Vagina (tissue), 2 donors: ENCODE measurements around the gene SLMAP. TPM values are rescaled to one million over a fixed set of nuclear protein-coding genes. Genes with fewer than 3 reads are reported as not detected.

Experiments
- DNase-seq, 2 donors: peaks; one replicate each; pipeline ENCODE4 v3.0.0-alpha.2; 2017; ENCODE audit errors: extremely low spot score in 2 of 2
- H3K27ac ChIP-seq: fragments of 200-600 bp; sonication (generic); one replicate; pipeline ENCODE4 v1.5.1; 2019
- H3K27me3 ChIP-seq: fragments of 200-600 bp; sonication (generic); one replicate; pipeline ENCODE4 v1.5.1; 2019
- H3K36me3 ChIP-seq, 2 donors: fragments of 200-600 bp; sonication (generic); one replicate each; pipeline ENCODE4 v1.5.1; 2017 to 2019
- H3K4me1 ChIP-seq: fragments of 200-600 bp; sonication (generic); one replicate; pipeline ENCODE4 v1.5.1; 2019
- H3K4me3 ChIP-seq, 2 donors: fragments of 200-600 bp; sonication (generic); 1 replicate in 1 of 2; 2 replicates in 1 of 2; pipeline ENCODE4 v1.5.1; 2016 to 2019
- H3K9me3 ChIP-seq: fragments of 200-600 bp; sonication (generic); one replicate; pipeline ENCODE4 v1.5.1; 2019
- POLR2A ChIP-seq, 2 donors: fragments of 450-650 bp; IDR thresholded peaks; one replicate each; pipeline ENCODE4 v1.6.1; 2017; ENCODE audit warnings: antibody characterized with exemption in 2 of 2, mild to moderate bottlenecking in 2 of 2, moderate library complexity in 2 of 2
- POLR2AphosphoS5 ChIP-seq, 2 donors: sonication (generic); formaldehyde crosslinking; IDR thresholded peaks; one replicate each; pipeline ENCODE4 v1.9.0; 2017; ENCODE audit warnings: antibody characterized with exemption in 2 of 2, mild to moderate bottlenecking in 2 of 2, low read depth in 1 of 2; ENCODE audit not compliant: insufficient read depth in 1 of 2
- intact Hi-C: fragments of 100-400 bp; cut with DNase I; formaldehyde crosslinking; loops from one replicate; pipeline ENCODE4 v1.15.1; 2023
- total RNA-seq: library from RNA; depleted of rRNA; stranded (reverse); fragments of >200 nt; gene quantifications from one replicate; pipeline ENCODE4 v1.2.3, GENCODE V29; 2016
- TF ChIP-seq, protein P1 (sequence below), 3 experiments: fragments of 450-650 bp in 2 of 3; fragments of 200-600 bp in 1 of 3; sonication (generic) in 1 of 3; IDR thresholded peaks; one replicate each; pipeline ENCODE4 v1.5.1; 2017 to 2019; ENCODE audit warnings: antibody characterized with exemption in 3 of 3, mild to moderate bottlenecking in 2 of 3, moderate library complexity in 2 of 3

SLMAP gene
- total RNA-seq, 1 donor from 2014 or later: 102 TPM

DNA sequence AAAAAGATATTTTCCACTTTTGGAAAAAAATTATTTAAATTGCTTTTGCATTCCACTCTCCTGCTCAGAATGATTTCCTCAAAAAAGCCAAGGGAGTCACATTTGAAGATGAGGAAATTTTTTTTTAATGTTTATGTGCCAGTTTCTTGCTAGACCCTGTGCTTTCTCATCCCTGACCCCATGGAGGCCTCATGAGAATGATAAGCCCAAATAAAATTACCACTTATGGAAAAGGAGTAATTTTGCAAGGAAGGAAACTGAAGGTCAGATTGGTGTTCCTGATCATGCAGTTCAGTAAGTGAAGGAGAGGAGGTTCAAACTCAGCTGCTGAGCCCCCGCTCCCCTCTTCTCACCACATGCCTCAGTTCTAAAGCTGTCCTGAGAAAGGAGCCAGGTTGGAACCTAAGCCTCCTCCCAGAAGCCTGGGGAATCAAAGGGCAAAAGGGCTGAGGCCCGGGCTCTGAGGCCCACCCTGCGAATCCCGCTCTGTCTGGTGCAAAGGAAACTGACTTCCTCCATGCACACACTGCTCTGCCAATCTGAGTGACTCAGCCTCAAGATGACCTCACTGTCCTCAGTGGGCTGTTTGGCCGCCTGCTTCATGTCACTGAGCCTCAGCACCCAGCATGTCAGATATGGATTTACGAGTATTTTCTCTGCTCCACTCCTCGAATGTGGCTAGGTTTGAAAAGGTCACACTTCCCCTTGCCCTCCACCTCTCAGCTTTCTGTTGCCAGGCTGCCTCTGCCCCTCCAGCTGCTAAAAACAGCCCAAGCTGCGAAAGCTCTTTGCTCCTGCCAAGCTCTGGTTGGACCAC is 195.2 kb downstream of the SLMAP start:
- Histone ChIP-seq H3K9me3 (no peaks in the 10 kb centered on the region), H3K27ac (peak overlapping the region; percentile 73), H3K27me3 (no peaks in the 10 kb centered on the region), H3K4me3 (no peak overlapping the region), H3K4me1 (peaks cover 31% of the 10 kb centered on the region), H3K36me3 (no peaks in the 10 kb centered on the region)
- no peak for DNase-seq
- TF ChIP-seq POLR2AphosphoS5 (IDR thresholded peaks at IDR 0.05; ENCODE audit: insufficient read depth in 1 of 2, low read depth in 1 of 2): peak; percentile 63 to 68
- TF ChIP-seq, protein P1, sequence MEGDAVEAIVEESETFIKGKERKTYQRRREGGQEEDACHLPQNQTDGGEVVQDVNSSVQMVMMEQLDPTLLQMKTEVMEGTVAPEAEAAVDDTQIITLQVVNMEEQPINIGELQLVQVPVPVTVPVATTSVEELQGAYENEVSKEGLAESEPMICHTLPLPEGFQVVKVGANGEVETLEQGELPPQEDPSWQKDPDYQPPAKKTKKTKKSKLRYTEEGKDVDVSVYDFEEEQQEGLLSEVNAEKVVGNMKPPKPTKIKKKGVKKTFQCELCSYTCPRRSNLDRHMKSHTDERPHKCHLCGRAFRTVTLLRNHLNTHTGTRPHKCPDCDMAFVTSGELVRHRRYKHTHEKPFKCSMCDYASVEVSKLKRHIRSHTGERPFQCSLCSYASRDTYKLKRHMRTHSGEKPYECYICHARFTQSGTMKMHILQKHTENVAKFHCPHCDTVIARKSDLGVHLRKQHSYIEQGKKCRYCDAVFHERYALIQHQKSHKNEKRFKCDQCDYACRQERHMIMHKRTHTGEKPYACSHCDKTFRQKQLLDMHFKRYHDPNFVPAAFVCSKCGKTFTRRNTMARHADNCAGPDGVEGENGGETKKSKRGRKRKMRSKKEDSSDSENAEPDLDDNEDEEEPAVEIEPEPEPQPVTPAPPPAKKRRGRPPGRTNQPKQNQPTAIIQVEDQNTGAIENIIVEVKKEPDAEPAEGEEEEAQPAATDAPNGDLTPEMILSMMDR (IDR thresholded peaks at IDR 0.05): no peak
- intact Hi-C loops: no loop called here

DNA sequence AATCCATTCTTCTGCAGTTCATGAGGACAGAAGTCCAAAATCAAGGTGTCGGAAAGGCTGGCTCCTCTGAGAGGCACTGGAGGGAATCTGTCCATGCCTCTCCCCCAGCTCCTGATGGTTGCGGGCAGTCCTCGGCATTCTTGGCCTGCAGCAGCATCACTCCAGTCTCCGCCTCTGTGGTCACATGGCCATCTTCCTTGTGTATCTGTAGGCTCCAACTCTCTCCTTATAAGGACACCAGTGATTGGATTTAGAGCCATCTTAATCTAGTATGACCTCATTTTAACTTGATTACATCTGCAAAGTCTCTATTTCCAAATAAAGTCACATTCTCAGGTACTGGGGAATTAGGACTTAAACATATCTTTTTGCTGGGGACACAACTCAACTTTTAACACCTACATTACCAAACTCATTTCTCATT is 196.1 kb downstream of the SLMAP start:
- intact Hi-C loops: no loop called here
- H3K27ac ChIP-seq: peak overlapping the region; percentile 73
- peaks cover 31% of the 10 kb centered on the region for H3K4me1 ChIP-seq
- H3K27me3 ChIP-seq: no peaks in the 10 kb centered on the region
- H3K9me3 ChIP-seq: no peaks in the 10 kb centered on the region
- no peak for DNase-seq
- H3K4me3 ChIP-seq: no peak overlapping the region
- no peaks in the 10 kb centered on the region for H3K36me3 ChIP-seq
- TF ChIP-seq, protein P1 (IDR thresholded peaks at IDR 0.05): no peak
- peak in 1 of 2 donors; percentile 77 for TF ChIP-seq POLR2AphosphoS5 (IDR thresholded peaks at IDR 0.05; ENCODE audit: insufficient read depth in 1 of 2, low read depth in 1 of 2)
- no peak for TF ChIP-seq POLR2A (IDR thresholded peaks at IDR 0.05)

DNA sequence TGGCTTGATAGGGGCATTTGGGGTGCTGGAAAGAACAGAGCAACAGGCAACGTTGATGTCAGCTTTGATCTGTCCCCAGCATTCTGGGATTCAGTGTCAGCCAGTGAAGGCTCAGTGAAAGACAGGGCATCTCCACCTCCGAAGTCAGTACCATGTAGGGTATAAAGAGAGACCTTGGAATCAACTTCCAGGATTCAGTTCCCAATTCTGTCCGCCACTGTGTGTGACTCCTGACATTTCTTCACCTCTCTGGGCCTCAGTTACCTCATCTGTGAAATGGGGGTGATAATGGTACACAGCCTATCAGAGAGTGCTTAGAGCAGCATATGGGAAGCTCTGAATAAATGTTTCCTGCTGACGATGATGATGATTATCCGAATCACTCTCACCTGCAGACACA is 196.5 kb downstream of the SLMAP start:
- Histone ChIP-seq H3K9me3 (no peaks in the 10 kb centered on the region), H3K27ac (peak overlapping the region; percentile 73), H3K36me3 (no peaks in the 10 kb centered on the region), H3K4me3 (no peak overlapping the region), H3K4me1 (peaks cover 31% of the 10 kb centered on the region), H3K27me3 (no peaks in the 10 kb centered on the region)
- DNase-seq: no peak
- TF ChIP-seq POLR2AphosphoS5 (IDR thresholded peaks at IDR 0.05; ENCODE audit: insufficient read depth in 1 of 2, low read depth in 1 of 2) (no peak), POLR2A (IDR thresholded peaks at IDR 0.05) (no peak)
- TF ChIP-seq, protein P1 (IDR thresholded peaks at IDR 0.05): no peak
- intact Hi-C loops: no loop called here

DNA sequence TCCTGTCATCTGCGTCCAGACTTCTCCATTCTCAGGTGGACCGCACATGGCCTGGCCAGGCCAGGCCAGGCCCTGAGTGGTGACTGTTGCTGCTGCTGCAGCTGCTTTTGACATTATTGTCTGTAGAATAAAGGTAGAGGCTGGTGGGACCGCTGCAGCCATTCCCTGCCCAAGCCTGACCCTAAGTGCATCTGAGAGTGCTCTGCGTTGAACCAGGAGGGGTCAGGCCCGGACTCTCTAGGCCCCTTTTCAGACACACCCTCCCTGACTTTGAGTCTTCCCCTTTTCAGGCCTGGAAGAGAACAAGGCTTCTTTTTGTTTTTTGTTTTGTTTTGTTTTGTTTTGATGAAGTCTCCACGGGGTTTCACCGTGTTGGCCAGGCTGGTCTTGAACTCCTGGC is 197.5 kb downstream of the SLMAP start:
- intact Hi-C loops: no loop called here
- Histone ChIP-seq H3K27me3 (no peaks in the 10 kb centered on the region), H3K4me1 (peaks cover 33% of the 10 kb centered on the region), H3K9me3 (no peaks in the 10 kb centered on the region), H3K4me3 (no peak overlapping the region), H3K27ac (peak overlapping the region; percentile 73), H3K36me3 (no peaks in the 10 kb centered on the region)
- TF ChIP-seq POLR2A (IDR thresholded peaks at IDR 0.05) (no peak), POLR2AphosphoS5 (IDR thresholded peaks at IDR 0.05; ENCODE audit: insufficient read depth in 1 of 2, low read depth in 1 of 2) (no peak)
- TF ChIP-seq, protein P1 (IDR thresholded peaks at IDR 0.05): no peak
- no peak for DNase-seq
